GM19468 (cell line): Measurements from ENCODE around the gene SUSD5.
"Not testable (repeated sequence)": the region's sequence is repeated elsewhere in the genome, so short reads cannot be mapped to it uniquely, and the experiment has no call there.

Experiments
- ATAC-seq: cut with Tn5 transposase; IDR thresholded peaks from one replicate; pipeline ENCODE4 v1.9.1; 2021; ENCODE audit warnings: mild to moderate bottlenecking, moderate library complexity, moderate number of reproducible peaks; ENCODE audit not compliant: unreplicated experiment; ENCODE audit errors: extremely low read depth

The SUSD5 gene

DNA sequence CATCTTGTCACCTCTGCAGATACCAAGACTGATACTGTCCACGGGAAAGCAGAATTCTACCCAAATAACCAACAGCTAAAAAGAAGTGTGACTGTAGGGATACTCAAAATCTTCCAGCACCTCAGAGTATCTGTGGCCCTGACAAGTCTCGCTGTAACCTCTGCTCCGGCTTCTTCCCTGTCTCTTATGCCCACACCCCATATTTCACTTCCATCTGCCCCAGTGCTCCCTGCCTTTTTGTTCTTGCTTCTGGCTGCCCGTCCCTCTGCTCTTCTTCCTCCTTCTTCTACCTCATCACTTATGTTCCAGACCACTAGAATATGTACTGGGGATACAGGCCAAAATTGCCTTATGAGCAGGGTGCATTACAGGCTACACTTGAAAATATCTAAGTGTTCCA, 59.4 kb downstream of the SUSD5 start:
- no peak for ATAC-seq

DNA sequence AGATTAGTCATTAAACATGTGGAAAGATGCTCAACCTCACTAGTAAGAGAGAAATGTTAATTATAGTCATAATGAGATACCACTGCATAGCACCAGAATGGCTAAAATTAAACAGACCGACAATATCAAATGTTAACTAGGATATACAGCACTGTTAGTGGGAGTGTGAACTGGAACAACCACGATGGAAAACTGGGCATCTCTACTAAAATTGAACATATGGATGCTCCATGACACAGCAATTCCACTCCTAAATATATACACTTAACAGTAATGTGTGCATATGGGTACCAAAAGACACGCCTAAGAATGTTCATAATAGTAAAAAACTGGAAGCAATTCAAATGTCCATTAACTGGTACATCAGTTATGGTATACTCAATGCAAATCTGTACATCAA, 63.3 kb downstream of the SUSD5 start:
- ATAC-seq: no peak

- no peak for ATAC-seq
These were observed 64.8 kb downstream of the SUSD5 start for GRCh38 chr3:33153782-33154181.

- ATAC-seq: no peak
These were observed 65.9 kb downstream of the SUSD5 start for GRCh38 chr3:33152363-33153360.

GRCh38 chr3:33149342-33149741, 69.3 kb downstream of the SUSD5 start:
- no peak for ATAC-seq

- no peak for ATAC-seq
These were observed 71.7 kb downstream of the SUSD5 start for GRCh38 chr3:33146791-33147445.

- no peak for ATAC-seq
These were observed 72.6 kb downstream of the SUSD5 start for GRCh38 chr3:33145901-33146580.

GRCh38 chr3:33145221-33145900, 73.2 kb downstream of the SUSD5 start:
- ATAC-seq: no peak

- no peak for ATAC-seq
These were observed 74.2 kb downstream of the SUSD5 start for GRCh38 chr3:33144433-33144832.

GRCh38 chr3:33141006-33141405, 77.6 kb downstream of the SUSD5 start:
- no peak for ATAC-seq

DNA sequence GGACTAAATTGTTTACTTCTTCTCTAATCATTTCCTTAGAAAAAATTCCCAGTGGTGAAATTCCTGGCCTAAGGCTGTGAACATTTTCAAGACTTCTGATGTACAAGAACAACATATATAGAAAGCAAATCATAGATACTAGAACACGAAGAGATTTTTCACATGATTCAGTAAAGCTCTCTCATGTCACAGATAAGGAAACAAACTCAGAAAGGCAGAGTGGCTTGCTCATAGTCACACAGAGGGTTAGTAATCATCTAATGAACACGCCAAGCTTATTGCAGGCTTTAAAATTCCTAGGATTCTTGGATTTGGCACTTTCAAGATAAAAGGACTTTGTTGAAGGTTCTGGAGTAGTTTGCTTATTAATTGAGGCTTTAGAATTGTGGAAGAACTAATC, 78.6 kb downstream of the SUSD5 start:
- no peak for ATAC-seq

DNA sequence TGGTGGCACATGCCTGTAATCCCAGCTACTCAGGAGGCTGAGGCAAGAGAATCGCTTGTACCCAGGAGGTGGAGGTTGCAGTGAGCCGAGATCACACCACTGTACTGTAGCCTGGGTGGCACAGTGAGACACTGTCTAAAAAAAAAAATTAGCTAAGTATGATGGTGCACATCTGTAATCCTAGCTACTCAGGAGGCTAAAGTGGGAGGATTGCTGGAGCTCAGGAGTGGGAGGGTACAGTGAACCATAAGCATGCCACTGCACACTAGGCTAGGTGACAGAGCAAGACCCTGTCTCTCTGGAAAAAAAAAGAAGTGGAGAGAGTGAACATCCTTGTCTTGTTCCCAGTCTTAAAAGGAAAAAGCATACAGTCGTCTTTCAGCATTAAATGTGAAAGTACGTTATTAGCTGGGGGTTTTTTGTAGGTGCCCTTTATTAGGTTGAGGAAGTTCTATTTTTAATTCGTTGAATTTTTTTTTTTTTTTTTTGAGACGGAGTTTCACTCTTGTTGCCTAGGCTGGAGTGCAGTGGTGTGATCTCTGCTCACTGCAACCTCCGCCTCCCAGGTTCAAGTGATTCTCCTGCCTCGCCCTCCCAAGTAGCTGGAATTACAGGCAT, 79.5 kb downstream of the SUSD5 start:
- not testable (repeated sequence) for ATAC-seq

- ATAC-seq: no peak
These were observed 80.9 kb downstream of the SUSD5 start for GRCh38 chr3:33137691-33138090.

- ATAC-seq: no peak
These were observed 84.5 kb downstream of the SUSD5 start for GRCh38 chr3:33134026-33134625.

DNA sequence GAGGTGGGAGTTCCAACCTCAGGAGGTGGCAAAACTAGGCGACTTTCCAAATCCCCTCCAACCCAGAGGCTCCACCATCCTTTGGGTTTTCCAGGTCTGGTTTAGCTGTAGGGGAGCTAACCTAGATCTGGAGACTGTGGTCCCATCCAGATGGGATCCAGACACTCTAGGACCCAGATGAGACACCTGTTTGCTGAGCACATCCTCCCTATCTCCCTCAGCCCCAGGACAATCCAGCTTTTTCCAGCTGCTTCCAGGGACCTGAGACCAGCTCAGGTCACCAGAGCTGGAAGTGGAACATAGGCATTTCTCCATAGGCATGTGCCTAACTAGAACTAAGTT, 86.6 kb downstream of the SUSD5 start:
- ATAC-seq: no peak

DNA sequence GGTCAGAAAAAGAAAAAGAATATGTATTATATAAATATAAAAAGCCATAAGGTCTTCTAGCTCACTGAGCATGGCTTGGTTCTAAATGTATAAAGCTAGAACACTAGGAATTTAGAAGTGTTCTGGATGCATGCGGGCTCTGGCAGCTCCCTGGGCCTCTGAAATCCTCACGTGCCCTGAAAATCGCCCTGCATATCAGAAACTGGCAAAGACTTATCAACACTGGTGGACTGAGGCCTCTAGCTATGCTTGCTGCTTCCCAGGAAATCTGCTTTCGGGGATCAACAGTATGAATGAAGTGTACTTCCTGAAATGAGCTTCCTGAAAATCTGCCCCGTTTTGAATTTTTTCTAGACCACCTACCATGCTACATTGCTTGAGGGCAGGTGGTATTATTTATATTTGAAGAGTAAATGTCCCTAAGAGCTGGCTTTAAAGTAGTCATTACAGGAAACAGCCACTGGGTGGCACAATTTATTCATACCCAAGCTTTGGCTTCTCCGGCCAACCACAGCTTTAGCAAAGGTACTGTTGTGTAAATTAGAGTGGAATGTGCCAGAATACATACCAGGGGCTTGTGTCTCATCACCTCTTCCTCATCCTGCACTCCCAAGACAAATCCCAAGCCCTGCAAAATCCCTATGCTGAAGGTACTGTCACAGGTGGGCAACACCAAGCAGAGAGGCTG, 87.1 kb downstream of the SUSD5 start:
- peak; percentile 85 for ATAC-seq

- ATAC-seq: no peak
These were observed 88.5 kb downstream of the SUSD5 start for GRCh38 chr3:33130144-33130543.

DNA sequence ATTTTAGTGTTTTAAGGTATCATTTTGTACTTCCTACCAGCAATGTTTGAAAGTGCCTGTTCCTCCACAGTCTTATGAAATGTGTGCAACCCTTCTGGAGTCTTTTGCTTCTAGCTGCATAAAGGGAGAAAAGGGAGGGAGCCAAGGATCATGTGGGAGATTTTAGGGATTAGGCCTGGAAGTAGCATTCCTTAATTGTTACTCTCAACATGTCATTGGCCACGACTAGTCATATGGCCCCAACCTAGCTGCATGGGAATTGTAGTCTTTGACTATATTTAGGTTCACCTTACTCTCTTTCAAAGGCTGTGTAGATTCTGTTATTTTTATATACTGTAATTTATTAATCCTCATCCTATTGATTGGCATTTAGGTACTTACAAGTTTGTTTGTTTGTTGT, 89.9 kb downstream of the SUSD5 start:
- ATAC-seq: no peak

GRCh38 chr3:33125840-33126239, 92.8 kb downstream of the SUSD5 start:
- ATAC-seq: no peak
